Hepatocyte (in vitro differentiated cells): ENCODE results near the gene RNF213. TPM values are rescaled to one million over a fixed set of nuclear protein-coding genes. Genes with fewer than 3 reads are reported as not detected.

ENCODE experiments used
- DNase-seq: peaks from one replicate; pipeline ENCODE4 v3.0.0-alpha.2; 2016; ENCODE audit warnings: low spot score
- H2AFZ ChIP-seq: fragments of 200-600 bp; sonication (generic); 2 replicates; pipeline ENCODE4 v1.6.0; 2016; ENCODE audit warnings: antibody characterized with exemption, mild to moderate bottlenecking
- H3K27ac ChIP-seq: fragments of 200-600 bp; sonication (generic); 2 replicates; pipeline ENCODE4 v1.5.1; 2016; ENCODE audit warnings: mild to moderate bottlenecking
- H3K27me3 ChIP-seq: fragments of 200-600 bp; sonication (generic); 2 replicates; pipeline ENCODE4 v1.6.1; 2016
- H3K36me3 ChIP-seq: fragments of 200-600 bp; sonication (generic); replicated peaks from 2 replicates; pipeline ENCODE4 v1.5.1; 2016; ENCODE audit warnings: low read depth; ENCODE audit not compliant: insufficient read depth
- H3K4me1 ChIP-seq: fragments of 200-600 bp; sonication (generic); 2 replicates; pipeline ENCODE4 v1.5.1; 2016; ENCODE audit warnings: mild to moderate bottlenecking, moderate library complexity; ENCODE audit not compliant: insufficient read depth
- H3K4me2 ChIP-seq: fragments of 200-600 bp; sonication (generic); 2 replicates; pipeline ENCODE4 v1.6.0; 2016
- H3K4me3 ChIP-seq: fragments of 200-600 bp; sonication (generic); 2 replicates; pipeline ENCODE4 v1.5.1; 2016; ENCODE audit warnings: mild to moderate bottlenecking
- H3K79me2 ChIP-seq: fragments of 200-600 bp; sonication (generic); 2 replicates; pipeline ENCODE4 v1.6.0; 2017; ENCODE audit warnings: mild to moderate bottlenecking
- H3K9me2 ChIP-seq: fragments of 200-600 bp; sonication (generic); replicated peaks from 2 replicates; pipeline ENCODE4 v1.6.0; 2017; ENCODE audit warnings: mild to moderate bottlenecking; ENCODE audit not compliant: insufficient read depth
- H3K9me3 ChIP-seq: fragments of 200-600 bp; sonication (generic); 2 replicates; pipeline ENCODE4 v1.5.1; 2016; ENCODE audit warnings: low read depth, mild to moderate bottlenecking
- H4K20me1 ChIP-seq: fragments of 200-600 bp; sonication (generic); 2 replicates; pipeline ENCODE4 v1.6.0; 2016; ENCODE audit warnings: mild to moderate bottlenecking; ENCODE audit not compliant: insufficient read depth, poor library complexity, severe bottlenecking
- CTCF ChIP-seq: fragments of 200-600 bp; sonication (generic); IDR thresholded peaks from 2 replicates; pipeline ENCODE4 v1.5.1; 2016; ENCODE audit warnings: antibody characterized with exemption, mild to moderate bottlenecking; ENCODE audit not compliant: poor library complexity
- EZH2 ChIP-seq: fragments of 200-600 bp; sonication (generic); IDR thresholded peaks from 2 replicates; pipeline ENCODE4 v1.6.1; 2016; ENCODE audit warnings: antibody characterized with exemption, mild to moderate bottlenecking, borderline replicate concordance
- EZH2phosphoT487 ChIP-seq: fragments of 200-600 bp; sonication (generic); IDR thresholded peaks from one replicate; pipeline ENCODE4 v1.6.1; 2018; ENCODE audit warnings: antibody characterized with exemption, mild to moderate bottlenecking, low read depth, moderate library complexity; ENCODE audit not compliant: unreplicated experiment, severe bottlenecking
- WGBS: methylation state at CpG from one replicate; pipeline ENCODE4 v1.1.6; 2016; ENCODE audit warnings: low lambda C conversion rate; ENCODE audit errors: missing lambda C conversion rate; 5-methylcytosine and 5-hydroxymethylcytosine counted together
- polyA plus RNA-seq: library from polyadenylated mRNA; unstranded; fragments of >200 nt; fragmentation: Nextera tagmentation; extraction: Ambion mirVana; gene quantifications from 2 replicates; pipeline ENCODE4 v1.2.1, GENCODE V29; 2016
- total RNA-seq: library from RNA; depleted of rRNA; stranded (reverse); fragments of >200 nt; gene quantifications from 2 replicates; pipeline ENCODE4 v1.2.3, GENCODE V29; 2014

RNF213 gene
- total and polyA plus RNA-seq, 2 experiments from 2014 or later = 21.1 to 57.4 TPM

DNA sequence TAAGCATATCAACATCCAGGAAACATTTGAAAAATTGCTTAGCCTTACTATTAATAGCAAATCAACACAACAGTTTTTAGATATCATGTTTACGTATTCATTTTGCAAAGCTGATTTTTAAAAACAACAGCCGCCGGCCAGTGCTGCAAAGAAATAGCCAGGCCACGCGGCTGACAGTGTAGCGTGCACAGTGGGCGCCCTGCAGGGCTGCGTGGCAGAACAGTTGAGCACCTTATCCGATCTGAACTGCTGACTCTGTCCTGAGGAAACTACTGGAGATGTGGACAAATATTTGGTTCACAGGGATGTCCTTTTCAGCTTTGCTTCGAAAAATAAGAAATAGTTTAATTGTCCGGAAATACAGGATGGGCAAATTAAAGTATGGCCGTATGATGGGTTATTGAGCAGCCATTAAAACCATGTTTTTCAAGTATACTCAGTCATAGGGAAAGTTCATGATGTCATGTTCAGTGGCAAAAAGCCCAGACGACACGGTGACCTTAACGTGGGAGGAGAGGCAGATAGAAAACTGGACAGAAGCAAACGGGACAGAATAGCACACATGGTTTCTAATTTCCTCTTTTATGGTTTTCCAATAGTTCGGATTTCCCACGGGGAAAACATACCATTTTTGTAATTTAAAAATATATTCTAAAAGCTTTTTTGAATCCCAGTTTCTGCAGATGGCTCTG lies 101.9 kb downstream of the RNF213 start:
- no peaks in the 10 kb centered on the region for H3K9me3 ChIP-seq
- H3K27me3 ChIP-seq = no peaks in the 10 kb centered on the region
- no peak overlapping the region for H2AFZ ChIP-seq
- no peaks in the 10 kb centered on the region for H3K79me2 ChIP-seq
- H3K27ac ChIP-seq = no peak overlapping the region
- no peak overlapping the region for H3K4me3 ChIP-seq
- TF ChIP-seq EZH2phosphoT487 (no peak), CTCF (no peak), EZH2 (no peak)
- H3K4me2 ChIP-seq = no peak overlapping the region
- no peaks in the 10 kb centered on the region for H3K9me2 ChIP-seq
- 95% methylated on average over 18 of the region's 18 CpGs for WGBS
- no peaks in the 10 kb centered on the region for H3K4me1 ChIP-seq
- DNase-seq = no peak
- H4K20me1 ChIP-seq = no peaks in the 10 kb centered on the region
- H3K36me3 ChIP-seq = no peaks in the 10 kb centered on the region

- H3K9me3 ChIP-seq = no peaks in the 10 kb centered on the region
- H3K4me2 ChIP-seq = no peak overlapping the region
- no peaks in the 10 kb centered on the region for H4K20me1 ChIP-seq
- TF ChIP-seq EZH2phosphoT487 (no peak), EZH2 (no peak), CTCF (no peak)
- WGBS = 93% methylated on average over 12 of the region's 12 CpGs
- no peaks in the 10 kb centered on the region for H3K27me3 ChIP-seq
- no peaks in the 10 kb centered on the region for H3K4me1 ChIP-seq
- no peak overlapping the region for H3K27ac ChIP-seq
- no peak overlapping the region for H2AFZ ChIP-seq
- H3K4me3 ChIP-seq = no peak overlapping the region
- H3K36me3 ChIP-seq = no peaks in the 10 kb centered on the region
- no peaks in the 10 kb centered on the region for H3K9me2 ChIP-seq
- H3K79me2 ChIP-seq = no peaks in the 10 kb centered on the region
- no peak for DNase-seq
These were observed 102.5 kb downstream of the RNF213 start for GRCh38 chr17:80363120-80363515.

DNA sequence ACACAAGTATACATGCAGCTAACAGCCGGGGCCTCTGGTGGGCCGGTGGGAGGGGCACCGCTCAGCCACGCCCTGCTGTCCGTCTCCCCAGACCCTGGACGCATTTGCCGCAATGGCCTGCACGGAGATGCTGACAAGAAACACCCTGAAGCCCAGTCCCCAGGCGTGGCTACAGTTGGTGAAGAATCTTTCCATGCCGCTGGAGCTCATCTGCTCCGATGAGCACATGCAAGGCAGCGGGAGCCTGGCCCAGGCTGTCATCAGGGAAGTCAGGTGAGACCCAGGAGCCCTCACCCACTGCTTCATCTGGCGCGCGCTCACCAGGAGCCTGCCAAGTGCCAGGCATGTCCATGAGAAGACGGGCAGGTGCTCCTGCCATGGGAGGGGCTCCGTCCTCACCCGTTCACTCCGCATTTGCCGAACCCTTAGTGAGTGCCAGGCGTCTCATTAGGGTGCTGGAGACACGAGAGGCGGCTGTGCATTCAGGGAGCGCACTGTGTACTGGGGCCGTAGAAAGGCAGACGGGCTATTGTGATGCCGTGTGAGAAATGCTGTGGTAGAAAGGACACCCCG lies 103.0 kb downstream of the RNF213 start:
- Histone ChIP-seq H3K9me2 (no peaks in the 10 kb centered on the region), H2AFZ (no peak overlapping the region), H3K79me2 (no peaks in the 10 kb centered on the region), H3K4me1 (no peaks in the 10 kb centered on the region), H3K27ac (no peak overlapping the region), H3K4me3 (no peak overlapping the region), H3K27me3 (no peaks in the 10 kb centered on the region), H3K9me3 (no peaks in the 10 kb centered on the region), H3K4me2 (no peak overlapping the region), H4K20me1 (no peaks in the 10 kb centered on the region), H3K36me3 (no peaks in the 10 kb centered on the region)
- WGBS = 95% methylated on average over 28 of the region's 28 CpGs
- TF ChIP-seq CTCF = no peak
- no peak for TF ChIP-seq EZH2
- no peak for DNase-seq
